Liver (tissue), 9 donors: Measurements from ENCODE around the gene TLCD1. TPM values are rescaled to one million over a fixed set of nuclear protein-coding genes. Genes with fewer than 3 reads are reported as not detected.
A peak's percentile ranks its signal among the peaks of the same experiment; 100 is the strongest.

Experiments used
- DNase-seq: peaks from one replicate; pipeline ENCODE4 v3.0.0-alpha.2; 2017; ENCODE audit warnings: low spot score
- H3K27ac ChIP-seq, 2 donors: one replicate each; pipeline ENCODE4 v1.7.0; 2013; ENCODE audit warnings: inconsistent platforms in 2 of 2, low read length in 2 of 2, control low read depth in 1 of 2, low read depth in 1 of 2, mild to moderate bottlenecking in 1 of 2
- H3K27me3 ChIP-seq, 4 donors: one replicate each; pipeline versions ENCODE4 v1.6.1 to v1.7.0; 2013; ENCODE audit warnings: low read length in 3 of 4, inconsistent platforms in 1 of 4, mild to moderate bottlenecking in 1 of 4, moderate library complexity in 1 of 4; ENCODE audit not compliant: control insufficient read depth in 4 of 4, insufficient read depth in 4 of 4
- H3K36me3 ChIP-seq, 4 donors: one replicate each; pipeline versions ENCODE4 v1.6.1 to v1.7.0; 2013; ENCODE audit warnings: low read length in 3 of 4, mild to moderate bottlenecking in 3 of 4, low read depth in 1 of 4, moderate library complexity in 1 of 4; ENCODE audit not compliant: control insufficient read depth in 4 of 4, insufficient read depth in 3 of 4
- H3K4me1 ChIP-seq, 4 donors: one replicate each; pipeline versions ENCODE4 v1.6.1 to v1.7.0; 2013; ENCODE audit warnings: low read length in 3 of 4, mild to moderate bottlenecking in 3 of 4, moderate library complexity in 1 of 4; ENCODE audit not compliant: control insufficient read depth in 4 of 4, insufficient read depth in 4 of 4
- H3K4me3 ChIP-seq, 3 donors: one replicate each; pipeline versions ENCODE4 v1.6.1 to v1.7.0; 2013; ENCODE audit warnings: low read length in 3 of 3, control low read depth in 1 of 3, low read depth in 1 of 3, mild to moderate bottlenecking in 1 of 3
- H3K9ac ChIP-seq, 2 donors: one replicate each; pipeline ENCODE4 v1.7.0; 2013; ENCODE audit warnings: low read length in 2 of 2, mild to moderate bottlenecking in 2 of 2, moderate library complexity in 2 of 2, control low read depth in 1 of 2, low read depth in 1 of 2
- H3K9me3 ChIP-seq, 4 donors: one replicate each; pipeline versions ENCODE4 v1.6.1 to v1.7.0; 2013; ENCODE audit warnings: low read length in 3 of 4; ENCODE audit not compliant: control insufficient read depth in 4 of 4
- ATF3 ChIP-seq: IDR thresholded peaks from 2 replicates; pipeline ENCODE4 v1.6.1; 2016; ENCODE audit warnings: antibody characterized with exemption
- CTCF ChIP-seq: fragments of 150-350 bp; IDR thresholded peaks from 2 replicates; pipeline ENCODE4 v1.5.1; 2017; ENCODE audit warnings: improper control_type of control experiment, low read depth, low read length; ENCODE audit not compliant: missing input control
- EGR1 ChIP-seq, 2 donors: IDR thresholded peaks; 2 replicates each; pipeline ENCODE4 v1.6.1; 2016 to 2018; ENCODE audit warnings: antibody characterized with exemption in 2 of 2, low read depth in 2 of 2
- FOXA1 ChIP-seq: IDR thresholded peaks from 2 replicates; pipeline ENCODE4 v1.6.1; 2016; ENCODE audit warnings: antibody characterized with exemption
- FOXA2 ChIP-seq: IDR thresholded peaks from 2 replicates; pipeline ENCODE4 v1.6.1; 2016; ENCODE audit warnings: antibody characterized with exemption
- GABPA ChIP-seq, 2 donors: IDR thresholded peaks in 1 of 2; conservative IDR thresholded peaks in 1 of 2; 2 replicates each; pipeline ENCODE4 v1.6.1; 2016; ENCODE audit warnings: antibody characterized with exemption in 2 of 2, mild to moderate bottlenecking in 1 of 2, moderate library complexity in 1 of 2
- HNF4G ChIP-seq: IDR thresholded peaks from 2 replicates; pipeline ENCODE4 v1.6.1; 2016; ENCODE audit warnings: antibody characterized with exemption
- JUND ChIP-seq, 2 donors: IDR thresholded peaks; 2 replicates each; pipeline ENCODE4 v1.6.1; 2016; ENCODE audit warnings: antibody characterized with exemption in 2 of 2
- NR2F2 ChIP-seq: IDR thresholded peaks from 2 replicates; pipeline ENCODE4 v1.6.1; 2016; ENCODE audit warnings: antibody characterized with exemption
- RAD21 ChIP-seq, 2 donors: IDR thresholded peaks; 2 replicates each; pipeline ENCODE4 v1.6.1; 2016; ENCODE audit warnings: antibody characterized with exemption in 2 of 2, mild to moderate bottlenecking in 2 of 2
- REST ChIP-seq: IDR thresholded peaks from 2 replicates; pipeline ENCODE4 v1.6.1; 2016; ENCODE audit warnings: antibody characterized with exemption, mild to moderate bottlenecking
- RXRA ChIP-seq, 2 donors: IDR thresholded peaks; 2 replicates each; pipeline ENCODE4 v1.6.1; 2017 to 2018; ENCODE audit warnings: antibody characterized with exemption in 2 of 2, mild to moderate bottlenecking in 1 of 2
- TAF1 ChIP-seq: conservative IDR thresholded peaks from 2 replicates; pipeline ENCODE4 v1.6.1; 2016; ENCODE audit warnings: antibody characterized with exemption, mild to moderate bottlenecking
- YY1 ChIP-seq: IDR thresholded peaks from 2 replicates; pipeline ENCODE4 v1.6.1; 2016; ENCODE audit warnings: antibody characterized with exemption, mild to moderate bottlenecking
- WGBS: extraction: QIAGEN DNeasy Blood & Tissue Kit; methylation state at CpG from one replicate; pipeline ENCODE4 v1.1.7; 2013; 5-methylcytosine and 5-hydroxymethylcytosine counted together
- polyA plus RNA-seq, 2 donors: library from polyadenylated mRNA; stranded (reverse) in 1 of 2; unstranded in 1 of 2; fragments of 200-250 nt in 1 of 2; fragments of >200 nt in 1 of 2; fragmentation: Nextera tagmentation in 1 of 2; extraction: Ambion mirVana in 1 of 2; gene quantifications; one replicate each; pipeline versions ENCODE4 v1.2.1 to v1.2.3, GENCODE V29; 2013 to 2015
- total RNA-seq, 2 donors: library from RNA; depleted of rRNA; stranded (reverse); fragments of >200 nt; gene quantifications; one replicate each; pipeline ENCODE4 v1.2.3, GENCODE V29; 2014
- TF ChIP-seq, protein P1 (sequence below): IDR thresholded peaks from 2 replicates; pipeline ENCODE4 v1.6.1; 2016; ENCODE audit warnings: antibody characterized with exemption
- donor health status: healthy.
- donor health status: healthy.
- donor health status: healthy.
- donor health status: healthy.
- donor health status: healthy.

The TLCD1 gene
- total and polyA plus RNA-seq, 4 donors = 4.4 to 8.8 (median 6.5) TPM

DNA sequence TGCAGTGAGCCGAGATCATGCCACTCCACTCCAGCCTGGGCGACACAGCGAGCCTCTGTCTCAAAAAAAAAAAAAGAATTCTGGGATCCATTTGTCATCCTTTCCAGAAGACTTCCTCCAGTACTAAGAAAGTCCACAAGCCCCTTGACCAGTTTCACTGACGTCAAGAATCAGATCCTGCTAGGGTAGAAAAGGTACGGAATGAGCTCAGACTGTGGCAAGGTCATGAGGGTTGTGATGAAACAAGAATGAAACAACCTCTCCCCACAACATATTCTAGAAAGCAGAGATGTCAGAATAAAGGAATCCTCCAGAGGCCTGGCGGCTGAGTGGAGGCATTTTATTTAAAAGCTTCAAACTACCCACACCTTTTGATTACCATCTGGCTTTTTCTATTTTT, 47.7 kb upstream of the TLCD1 start:
- TF ChIP-seq RXRA (IDR thresholded peaks at IDR 0.05) = no peak
- TF ChIP-seq REST = no peak
- no peak for TF ChIP-seq YY1
- no peak for TF ChIP-seq NR2F2
- TF ChIP-seq HNF4G = no peak
- no peak for TF ChIP-seq ATF3
- no peak for TF ChIP-seq GABPA (IDR thresholded peaks at IDR 0.05 in 1 of 2, conservative IDR thresholded peaks at IDR 0.05 in 1 of 2)
- TF ChIP-seq FOXA2 = no peak
- TF ChIP-seq TAF1 = no peak
- TF ChIP-seq FOXA1 = no peak
- TF ChIP-seq EGR1 (IDR thresholded peaks at IDR 0.05; ENCODE audit: low read depth in 2 of 2) = no peak
- TF ChIP-seq RAD21 (IDR thresholded peaks at IDR 0.05) = no peak
- no peaks in the 10 kb centered on the region for H3K36me3 ChIP-seq
- no peaks in the 10 kb centered on the region for H3K9me3 ChIP-seq
- H3K27ac ChIP-seq = no peak overlapping the region
- H3K4me1 ChIP-seq = peaks cover 1 to 10% (median 3%) of the 10 kb centered on the region in 4 donors
- H3K9ac ChIP-seq = no peak overlapping the region
- H3K27me3 ChIP-seq = no peaks in the 10 kb centered on the region
- WGBS = 90% methylated on average over 6 of the region's 6 CpGs
- no peak overlapping the region for H3K4me3 ChIP-seq
- DNase-seq = no peak

- DNase-seq = no peak
- 91% methylated on average over 4 of the region's 4 CpGs for WGBS
- Histone ChIP-seq H3K9ac (no peak overlapping the region), H3K9me3 (no peaks in the 10 kb centered on the region), H3K4me1 (peaks cover 0 to 11% (median 7%) of the 10 kb centered on the region in 4 donors), H3K27ac (no peak overlapping the region), H3K4me3 (no peak overlapping the region), H3K36me3 (peaks cover 1 to 10% (median 6%) of the 10 kb centered on the region in 4 donors), H3K27me3 (no peaks in the 10 kb centered on the region)
- TF ChIP-seq TAF1 (no peak), JUND (IDR thresholded peaks at IDR 0.05) (no peak)
These were observed 39.0 kb upstream of the TLCD1 start for GRCh38 chr17:28765038-28765437.

DNA sequence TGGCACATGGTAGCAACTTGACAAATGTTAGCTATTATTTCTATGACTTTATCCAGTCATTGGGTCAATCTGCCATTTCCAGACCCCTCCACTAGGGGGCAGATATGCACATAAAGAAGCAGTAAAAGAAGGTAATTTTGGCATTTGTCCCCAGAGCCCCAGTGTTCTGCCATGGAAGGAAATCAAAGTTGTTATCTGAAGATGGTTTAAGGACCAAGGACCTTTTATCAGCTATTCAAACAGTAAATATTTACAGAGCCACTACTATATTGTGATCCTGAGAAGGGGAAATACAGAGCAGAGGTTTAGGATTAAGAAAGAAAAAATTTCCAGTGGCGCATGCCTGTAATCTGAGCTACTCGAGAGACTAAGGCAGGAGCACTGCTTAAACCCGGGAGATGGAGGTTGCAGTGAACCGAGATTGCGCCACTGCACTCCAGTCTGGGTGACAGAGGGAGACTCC, 37.8 kb upstream of the TLCD1 start:
- Histone ChIP-seq H3K4me1 (peaks cover 0 to 11% (median 7%) of the 10 kb centered on the region in 4 donors), H3K27ac (no peak overlapping the region), H3K9ac (no peak overlapping the region), H3K27me3 (no peaks in the 10 kb centered on the region), H3K9me3 (no peaks in the 10 kb centered on the region), H3K36me3 (peaks cover 7 to 20% (median 9%) of the 10 kb centered on the region in 4 donors), H3K4me3 (no peak overlapping the region)
- TF ChIP-seq RXRA (IDR thresholded peaks at IDR 0.05) (peak in 1 of 2 donors; percentile 35), NR2F2 (peak; percentile 36), HNF4G (no peak), RAD21 (IDR thresholded peaks at IDR 0.05) (peak; percentile 91 to 93), CTCF (peak; percentile 93), FOXA2 (no peak)
- TF ChIP-seq, protein P1, sequence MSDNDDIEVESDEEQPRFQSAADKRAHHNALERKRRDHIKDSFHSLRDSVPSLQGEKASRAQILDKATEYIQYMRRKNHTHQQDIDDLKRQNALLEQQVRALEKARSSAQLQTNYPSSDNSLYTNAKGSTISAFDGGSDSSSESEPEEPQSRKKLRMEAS = no peak
- 62% methylated on average over 5 of the region's 5 CpGs for WGBS
- peak; percentile 85 for DNase-seq
